Femur (tissue), 1 donor: ENCODE data around the gene ACSM6.
"Not testable (repeated sequence)": the region's sequence is repeated elsewhere in the genome, so short reads cannot be mapped to it uniquely, and the experiment has no call there.

ENCODE experiments used
- DNase-seq: peaks from one replicate; pipeline ENCODE4 v3.0.0-alpha.2; 2017

ACSM6 gene, protein sequence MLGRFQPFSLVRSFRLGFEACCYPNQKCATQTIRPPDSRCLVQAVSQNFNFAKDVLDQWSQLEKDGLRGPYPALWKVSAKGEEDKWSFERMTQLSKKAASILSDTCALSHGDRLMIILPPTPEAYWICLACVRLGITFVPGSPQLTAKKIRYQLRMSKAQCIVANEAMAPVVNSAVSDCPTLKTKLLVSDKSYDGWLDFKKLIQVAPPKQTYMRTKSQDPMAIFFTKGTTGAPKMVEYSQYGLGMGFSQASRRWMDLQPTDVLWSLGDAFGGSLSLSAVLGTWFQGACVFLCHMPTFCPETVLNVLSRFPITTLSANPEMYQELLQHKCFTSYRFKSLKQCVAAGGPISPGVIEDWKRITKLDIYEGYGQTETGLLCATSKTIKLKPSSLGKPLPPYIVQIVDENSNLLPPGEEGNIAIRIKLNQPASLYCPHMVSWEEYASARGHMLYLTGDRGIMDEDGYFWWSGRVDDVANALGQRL

DNA sequence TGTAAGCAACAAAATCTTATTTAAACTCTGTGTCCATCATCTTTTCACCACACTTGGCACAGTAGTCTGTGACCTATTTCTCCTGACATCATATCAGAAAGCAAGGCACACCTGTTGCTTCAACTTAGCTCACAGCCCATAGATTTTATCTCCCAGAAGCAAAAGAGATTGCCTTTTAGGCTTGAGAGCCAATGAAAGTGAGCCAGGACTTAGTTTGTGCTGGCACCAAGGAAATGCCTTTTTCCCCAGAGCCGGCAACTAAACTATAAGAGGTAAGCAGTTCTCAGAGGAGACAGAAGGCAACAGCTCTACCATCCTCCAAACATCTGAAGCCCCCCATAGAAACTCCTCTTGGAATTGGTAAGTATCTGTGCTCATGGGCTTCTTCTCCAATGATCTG is at the start of gene ACSM6:
ACSM6 (plus strand) TSS at position 295 of the 400 bp plus-strand sequence. CDS start 248 bp downstream, outside the sequence.
- no peak for DNase-seq

DNA sequence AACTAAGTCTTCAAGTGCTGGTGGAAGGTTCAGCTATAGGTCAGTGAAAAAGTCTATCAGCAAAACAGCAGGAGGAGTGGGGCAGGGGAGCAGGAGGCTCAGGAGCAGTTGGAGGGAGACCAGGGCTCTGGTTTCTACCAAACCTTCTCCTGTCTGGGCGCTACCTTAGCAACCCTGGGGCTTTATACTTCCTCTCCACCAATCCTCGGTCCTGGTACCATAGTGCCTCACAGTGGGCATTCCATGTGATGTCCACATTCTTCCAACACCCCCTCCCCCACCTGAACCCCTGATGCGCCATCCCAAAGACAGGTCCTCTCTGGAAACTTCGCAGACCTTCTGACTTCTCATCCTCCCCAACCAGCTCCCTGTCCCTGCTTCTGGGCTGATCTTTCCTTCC is 25.3 kb upstream of the ACSM6 start:
- DNase-seq: no peak

DNA sequence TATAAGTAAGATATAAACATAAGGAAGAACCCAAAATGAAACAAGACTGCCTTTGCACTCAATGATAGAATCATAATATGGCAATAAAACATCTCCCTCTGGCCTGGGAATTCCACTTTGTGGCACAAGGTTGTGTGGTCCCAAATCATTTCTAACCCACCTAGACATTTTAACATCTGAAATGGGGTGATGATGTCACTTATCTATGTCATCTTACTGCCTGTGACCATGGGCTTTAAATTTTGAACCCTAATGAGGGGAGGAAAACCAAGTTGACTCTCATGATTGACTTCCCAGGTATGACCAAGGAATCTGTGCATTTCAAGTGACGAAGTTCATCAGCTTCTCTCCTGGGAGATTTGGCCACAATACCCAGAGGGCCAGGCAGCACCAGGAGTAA is 24.5 kb upstream of the ACSM6 start:
- DNase-seq: no peak

DNA sequence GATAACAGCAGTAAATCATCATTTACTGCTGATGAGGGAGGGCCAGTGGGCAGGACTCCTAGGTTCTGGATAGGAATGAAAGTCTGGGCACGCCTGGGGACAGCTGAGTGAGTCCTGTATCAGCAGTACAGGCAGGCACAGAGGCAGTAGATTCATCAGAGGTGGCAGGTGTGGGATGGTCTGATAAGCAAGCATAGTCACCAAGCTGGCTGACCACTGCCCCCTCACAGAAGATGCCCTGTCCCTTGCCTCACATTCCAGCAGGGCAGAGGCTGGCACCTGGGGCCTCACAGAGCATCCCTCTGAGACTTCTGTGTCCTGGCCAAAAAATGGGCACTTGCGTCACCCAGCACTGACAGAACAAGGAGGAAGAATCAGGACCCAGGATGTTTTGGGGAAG is 23.2 kb upstream of the ACSM6 start:
- no peak for DNase-seq

DNA sequence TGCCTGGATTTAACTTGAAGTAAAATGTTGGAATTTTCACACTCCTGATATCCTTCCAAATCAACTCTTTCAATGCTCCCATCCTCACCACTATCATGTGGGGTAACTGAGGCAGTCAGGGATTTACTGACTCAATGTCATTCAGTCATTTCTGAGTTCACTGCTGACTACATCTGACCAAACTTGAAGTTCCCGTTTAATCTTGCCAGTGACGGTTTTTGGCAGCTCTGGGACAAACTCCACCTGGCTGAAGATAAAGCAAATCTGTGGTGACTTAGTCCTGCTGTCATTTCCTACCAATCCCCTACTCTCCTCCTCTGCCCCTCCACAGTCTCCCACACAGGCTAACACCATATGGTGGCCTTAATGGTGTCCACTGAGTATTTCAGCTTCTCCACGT is 22.7 kb upstream of the ACSM6 start:
- DNase-seq: no peak

DNA sequence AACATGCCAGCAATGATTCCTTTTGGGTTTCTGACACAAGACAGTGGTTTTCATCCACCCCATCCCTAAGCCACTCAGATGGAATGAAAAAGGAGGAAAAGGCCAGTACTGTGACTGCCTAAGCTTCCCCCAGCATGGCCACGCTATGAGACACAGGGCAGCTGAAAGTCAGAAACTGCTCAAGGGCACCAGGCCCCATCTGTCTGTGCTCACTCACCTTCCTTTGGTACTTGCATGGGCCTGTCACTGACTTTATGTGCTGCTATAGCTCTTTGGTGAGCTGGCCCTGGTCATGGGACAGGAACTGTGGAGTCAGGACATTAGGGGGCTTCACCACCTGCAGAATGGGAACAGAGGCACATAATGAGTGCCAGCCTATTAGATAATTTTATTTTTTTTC is 21.2 kb upstream of the ACSM6 start:
- DNase-seq: no peak

DNA sequence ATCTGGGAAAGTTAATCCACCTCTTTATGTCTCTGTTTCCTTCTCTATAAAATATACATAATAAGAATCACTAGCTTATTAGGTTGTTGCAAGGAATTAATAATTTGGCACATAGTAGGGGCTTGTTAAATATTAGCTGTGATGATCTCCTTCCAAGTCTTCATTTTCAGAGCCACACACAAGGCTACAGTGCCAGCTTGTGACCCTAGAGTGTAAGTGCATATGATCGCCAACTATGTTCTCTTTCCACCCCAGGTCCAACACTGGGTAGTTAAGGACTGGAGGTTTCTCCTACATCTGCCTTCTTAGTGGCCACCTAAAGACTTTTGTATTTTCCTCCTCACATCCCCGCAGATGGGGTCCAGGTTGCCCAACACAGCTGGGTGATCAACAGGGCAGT is 17.9 kb upstream of the ACSM6 start:
- DNase-seq: no peak

DNA sequence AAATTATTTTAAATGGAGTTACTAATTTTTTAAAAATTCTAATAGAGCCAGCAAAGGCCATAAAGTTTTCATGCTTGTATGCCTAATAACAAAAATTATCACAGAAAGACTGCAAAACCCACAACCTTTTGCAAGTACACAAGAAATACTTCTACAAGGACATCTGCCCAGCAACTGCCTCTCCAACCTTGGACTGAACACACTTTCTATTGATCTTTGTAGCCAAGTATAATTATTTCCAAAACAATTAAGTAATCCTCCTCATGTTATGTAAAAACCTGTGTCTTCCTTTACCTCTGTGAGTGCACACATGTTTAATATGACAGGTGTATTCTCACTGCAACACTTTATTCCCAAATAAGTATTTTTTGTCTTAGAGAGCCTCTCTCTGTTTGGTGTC is 16.6 kb upstream of the ACSM6 start:
- DNase-seq: no peak

DNA sequence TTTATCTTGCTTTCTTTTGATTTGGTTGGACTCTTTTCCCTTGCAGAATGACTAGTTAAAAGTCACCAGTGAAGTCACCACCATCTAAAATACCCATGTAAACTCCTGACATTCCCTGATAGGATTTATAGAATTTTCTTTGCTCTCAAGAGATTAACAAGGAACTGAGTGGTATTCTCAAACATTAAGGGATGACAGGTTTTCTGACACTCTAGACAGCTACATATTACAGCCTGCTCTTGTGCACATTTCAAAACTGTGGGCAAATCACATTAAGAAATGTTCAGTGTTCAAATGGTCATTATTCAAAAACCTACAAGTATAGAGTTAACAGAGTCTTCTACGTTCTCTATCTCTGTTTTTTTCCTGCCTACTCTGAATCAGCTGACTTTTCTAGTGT is 15.8 kb upstream of the ACSM6 start:
- no peak for DNase-seq

DNA sequence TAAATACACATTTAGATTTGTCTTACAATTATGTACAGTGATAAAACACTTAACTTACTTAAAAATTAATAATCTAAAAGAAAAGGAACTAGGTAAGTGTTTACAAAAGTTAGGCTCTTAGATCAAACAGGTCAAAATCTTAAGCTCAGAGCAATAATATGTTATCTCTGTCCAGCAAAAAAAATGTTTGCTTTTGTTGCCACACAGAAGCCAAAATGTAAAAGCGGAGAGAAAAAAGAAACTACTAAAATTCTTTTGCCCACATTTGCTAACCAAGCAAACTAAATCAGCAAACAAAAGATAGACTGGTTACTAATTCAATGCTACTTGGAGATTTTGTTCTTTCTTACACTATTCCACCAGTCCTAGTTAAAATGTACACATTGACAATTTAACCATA is 15.2 kb upstream of the ACSM6 start:
- DNase-seq: no peak

DNA sequence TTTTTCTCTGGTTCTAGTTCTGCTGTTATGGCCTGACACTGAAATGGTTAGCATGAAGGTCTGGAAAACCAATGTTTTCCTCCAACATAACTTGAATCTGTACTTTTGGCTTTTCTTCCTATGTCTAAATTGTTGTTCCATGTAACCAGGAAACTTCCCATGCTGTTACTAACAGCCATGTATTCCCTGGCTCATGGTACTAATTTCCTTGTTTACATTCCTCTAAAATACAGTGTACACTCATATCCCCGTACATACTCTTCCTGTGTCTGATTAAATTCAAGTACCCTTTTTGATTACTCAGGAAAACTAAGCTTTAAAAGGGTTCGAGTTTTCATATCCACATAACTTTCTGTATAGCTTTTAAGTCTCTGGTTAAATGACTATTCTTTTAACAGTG is 12.3 kb upstream of the ACSM6 start:
- no peak for DNase-seq

DNA sequence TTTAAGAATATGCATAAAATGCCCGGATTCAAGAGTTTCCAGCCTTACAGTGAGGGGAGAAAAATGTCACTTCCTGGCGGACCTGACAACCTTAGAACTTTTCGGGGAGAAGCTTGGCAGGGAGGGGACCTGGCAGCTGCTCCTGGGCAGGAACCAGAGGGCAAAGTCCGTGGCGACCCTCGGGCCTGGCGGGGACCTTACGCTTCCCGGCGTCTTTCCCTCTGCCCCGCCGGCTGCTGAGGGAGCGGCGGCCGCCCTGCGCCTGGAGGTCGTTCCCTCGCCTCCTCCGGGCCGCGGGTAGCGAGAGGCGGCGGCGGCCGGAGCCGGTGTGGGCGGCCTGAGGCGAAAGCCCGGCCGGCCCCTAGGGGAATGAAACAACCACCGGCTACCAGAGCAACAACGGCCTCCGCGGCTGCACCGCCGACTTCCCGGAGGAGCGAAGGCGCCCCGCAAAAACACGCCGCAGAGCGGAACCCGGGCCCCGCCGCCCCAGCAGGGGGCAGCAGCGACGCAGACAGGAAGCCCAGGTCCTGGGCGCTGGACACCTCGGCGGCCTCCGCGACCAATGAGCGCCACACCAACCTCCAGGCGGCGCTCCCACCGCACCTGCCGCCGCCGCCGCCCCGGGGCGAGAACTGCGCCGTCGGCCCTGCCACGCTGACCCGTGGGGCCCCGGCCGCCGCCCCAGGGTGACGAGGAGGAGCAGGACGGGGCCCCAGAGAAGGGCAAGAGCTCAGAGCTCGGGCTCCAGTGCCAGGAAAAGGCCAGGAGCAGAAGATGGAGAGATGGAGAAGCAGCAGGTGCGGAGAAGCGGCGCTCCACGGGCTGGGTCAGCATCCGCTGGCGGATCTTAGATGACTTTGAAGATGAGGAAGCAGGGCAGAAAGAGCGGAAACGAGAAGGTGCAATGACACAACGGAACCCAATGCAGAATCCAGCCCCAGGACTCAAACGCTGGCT is 10.5 kb upstream of the ACSM6 start:
- peak; percentile 89 for DNase-seq

DNA sequence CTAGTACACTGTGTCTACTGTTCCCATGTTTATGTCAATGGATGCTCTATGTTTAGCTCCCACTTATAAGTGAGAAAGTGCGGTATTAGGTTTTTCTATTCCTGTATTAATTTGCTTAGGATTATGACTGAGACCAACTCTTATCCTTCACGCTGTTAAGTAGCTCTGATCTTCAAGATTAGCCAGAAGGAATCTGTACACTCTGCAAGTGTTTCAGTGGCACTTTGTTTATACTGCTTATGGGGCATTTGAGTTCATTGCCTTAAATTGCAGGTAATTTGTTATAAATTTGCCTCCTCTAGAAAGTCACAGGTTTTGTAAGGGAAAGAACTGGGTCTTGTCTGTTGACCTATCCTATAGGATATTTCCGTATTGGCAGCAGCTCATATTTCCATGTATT is 6.4 kb upstream of the ACSM6 start:
- no peak for DNase-seq

DNA sequence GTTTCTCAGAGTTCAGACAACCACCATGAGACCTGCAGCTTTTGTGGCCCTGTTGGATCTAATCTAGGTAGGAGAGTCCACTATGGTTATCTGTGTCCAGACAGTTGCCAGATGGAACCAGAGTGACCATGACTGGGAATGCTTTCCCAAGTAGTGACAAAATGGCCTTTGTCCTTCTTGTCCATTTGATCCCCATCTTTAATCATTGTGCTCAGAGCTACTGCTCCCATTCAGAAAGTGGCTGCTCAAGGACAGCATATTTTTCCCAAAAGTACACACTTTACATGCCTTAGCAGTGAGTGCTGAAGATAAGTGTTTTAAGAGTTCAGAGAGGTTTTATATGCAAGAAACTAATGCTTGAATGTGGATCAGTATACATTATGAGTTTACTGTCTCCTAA is 5.4 kb upstream of the ACSM6 start:
- DNase-seq: no peak

DNA sequence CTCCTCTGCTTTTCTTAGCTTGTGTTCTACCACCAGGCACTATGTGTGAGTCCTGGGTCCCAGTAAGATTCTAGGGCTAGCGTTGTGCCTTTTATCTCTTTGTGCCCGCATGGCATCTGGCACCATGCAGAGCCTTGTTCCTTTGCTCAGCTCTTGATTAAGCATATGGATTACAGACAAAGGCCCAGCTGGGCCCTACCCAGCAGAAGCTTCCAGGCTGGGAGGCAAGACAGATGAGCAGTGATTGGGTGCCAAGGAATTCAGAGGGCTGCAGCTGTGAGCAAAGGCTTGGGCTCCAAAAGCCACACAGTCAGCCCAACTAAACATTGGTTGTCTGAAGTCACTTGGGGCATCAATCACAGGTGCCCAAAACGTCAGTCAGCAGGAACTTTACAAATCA is 2.0 kb downstream of the ACSM6 start:
- no peak for DNase-seq

DNA sequence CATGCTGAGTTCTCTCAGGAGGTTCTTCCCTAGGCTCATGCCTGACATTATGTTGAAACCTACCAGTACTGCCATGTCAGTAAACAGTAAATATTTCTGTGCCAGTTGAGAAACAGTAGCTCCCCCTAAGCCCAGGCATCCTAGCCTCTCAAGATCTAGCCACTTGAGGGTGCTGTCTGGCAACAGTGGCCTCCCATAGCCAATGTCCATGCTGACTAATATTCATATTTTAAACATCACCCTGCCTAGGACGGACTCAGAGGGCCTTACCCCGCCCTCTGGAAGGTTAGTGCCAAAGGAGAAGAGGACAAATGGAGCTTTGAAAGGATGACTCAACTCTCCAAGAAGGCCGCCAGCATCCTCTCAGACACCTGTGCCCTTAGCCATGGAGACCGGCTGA is 7.7 kb downstream of the ACSM6 start:
- no peak for DNase-seq

DNA sequence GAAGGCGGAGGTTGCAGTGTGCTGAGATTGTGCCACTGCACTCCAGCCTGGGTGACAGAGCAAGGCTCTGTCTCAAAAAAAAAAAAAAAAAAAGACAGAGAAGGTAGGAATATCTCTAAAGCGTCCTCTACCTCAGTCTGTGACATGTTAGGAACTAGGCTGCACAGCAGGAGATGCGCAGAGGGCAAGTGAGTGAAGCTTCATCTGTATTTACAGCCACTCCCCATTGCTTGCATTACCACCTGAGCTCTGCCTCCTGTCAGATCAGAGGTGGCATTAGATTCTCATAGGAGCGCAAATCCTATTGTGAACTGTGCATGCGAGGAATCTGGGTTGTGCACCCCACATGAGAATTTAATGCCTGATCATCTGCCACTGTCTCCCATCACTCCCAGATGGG is 8.8 kb downstream of the ACSM6 start:
- not testable (repeated sequence) for DNase-seq

DNA sequence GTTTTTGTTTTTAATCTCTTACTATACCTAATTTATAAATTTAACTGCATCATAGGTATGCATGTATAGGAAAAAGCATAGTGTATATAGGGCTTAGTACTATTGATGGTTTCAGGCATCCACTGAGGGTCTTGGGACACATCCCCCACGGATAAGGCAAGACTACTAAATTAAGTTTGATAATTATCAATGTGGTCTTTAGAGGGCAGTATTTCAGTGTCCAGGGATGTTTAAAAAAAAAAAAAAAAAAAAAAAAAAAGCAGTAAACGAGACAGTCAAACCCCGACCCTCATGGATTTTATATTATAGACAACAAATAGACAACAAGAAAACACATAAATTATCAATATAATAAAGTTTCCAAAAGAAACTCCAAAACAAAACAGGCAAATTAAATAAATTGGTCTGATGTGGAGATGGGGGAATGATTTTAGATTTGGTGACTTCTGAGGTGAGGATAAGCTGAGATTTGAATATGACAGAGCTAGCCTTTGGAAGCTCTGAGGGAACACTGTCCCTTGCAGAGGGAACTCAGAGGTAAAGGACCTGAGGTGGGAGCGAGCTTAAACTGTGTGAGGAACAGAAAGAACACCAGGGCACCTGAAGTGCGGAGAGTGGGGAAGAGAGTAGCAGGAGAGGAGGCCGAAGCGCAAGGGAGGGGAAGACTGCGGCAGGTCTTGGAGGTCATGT is 14.8 kb downstream of the ACSM6 start:
- no peak for DNase-seq

DNA sequence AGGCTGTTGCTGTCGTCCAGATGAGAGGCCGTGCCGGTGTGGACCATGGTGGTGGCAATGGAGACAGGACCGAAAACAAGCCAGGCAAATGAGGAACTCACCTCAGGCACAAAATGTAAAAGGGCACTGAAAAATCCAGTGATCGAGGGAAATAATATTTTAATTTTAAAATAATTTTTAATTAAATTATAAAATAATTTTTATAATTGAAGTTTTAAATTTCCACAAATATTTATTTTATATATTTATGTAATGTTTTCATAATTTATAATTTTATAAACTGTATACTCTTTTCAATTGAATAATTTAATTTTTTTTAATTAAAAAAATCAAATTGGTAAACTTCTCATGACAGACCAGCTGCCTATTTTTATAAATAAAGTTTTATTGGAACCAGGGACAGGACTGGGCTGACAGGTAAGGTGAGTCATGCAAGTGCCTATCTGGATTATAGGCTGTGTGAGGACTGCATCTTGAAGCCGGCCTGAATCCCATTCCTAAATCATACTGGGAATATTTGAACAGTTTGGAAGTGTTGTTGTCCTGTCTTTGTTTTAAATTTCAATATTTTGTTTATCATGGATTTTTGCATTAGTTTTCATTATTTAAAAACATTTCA is 15.6 kb downstream of the ACSM6 start:
- no peak for DNase-seq

DNA sequence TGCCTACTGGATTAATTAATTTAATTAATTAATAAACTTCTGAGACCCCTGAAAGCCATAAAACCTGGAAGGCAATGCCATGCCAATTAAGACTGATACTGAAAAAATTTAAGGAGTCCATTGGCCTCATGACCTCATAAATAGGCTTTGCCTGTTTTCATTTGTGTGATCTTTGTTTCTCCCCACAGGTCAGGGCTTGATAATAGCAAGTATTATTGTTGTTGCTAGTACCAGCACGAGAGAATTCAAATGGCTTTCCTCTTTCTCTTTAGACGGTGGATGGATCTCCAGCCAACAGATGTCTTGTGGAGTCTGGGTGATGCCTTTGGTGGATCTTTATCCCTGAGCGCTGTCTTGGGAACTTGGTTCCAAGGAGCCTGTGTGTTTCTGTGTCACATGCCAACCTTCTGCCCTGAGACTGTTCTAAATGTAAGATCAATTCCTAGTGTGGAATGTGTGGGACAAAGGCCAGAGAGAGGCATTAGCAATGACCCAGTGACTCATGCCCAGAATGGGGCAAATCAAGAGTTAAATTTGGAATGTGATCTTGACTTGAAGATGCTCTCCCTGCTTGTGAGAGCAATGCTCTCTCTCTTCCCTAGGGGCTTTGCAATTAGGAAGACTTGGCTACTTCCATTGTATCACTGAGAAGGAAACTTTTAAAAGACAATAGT is 17.7 kb downstream of the ACSM6 start:
- no peak for DNase-seq

DNA sequence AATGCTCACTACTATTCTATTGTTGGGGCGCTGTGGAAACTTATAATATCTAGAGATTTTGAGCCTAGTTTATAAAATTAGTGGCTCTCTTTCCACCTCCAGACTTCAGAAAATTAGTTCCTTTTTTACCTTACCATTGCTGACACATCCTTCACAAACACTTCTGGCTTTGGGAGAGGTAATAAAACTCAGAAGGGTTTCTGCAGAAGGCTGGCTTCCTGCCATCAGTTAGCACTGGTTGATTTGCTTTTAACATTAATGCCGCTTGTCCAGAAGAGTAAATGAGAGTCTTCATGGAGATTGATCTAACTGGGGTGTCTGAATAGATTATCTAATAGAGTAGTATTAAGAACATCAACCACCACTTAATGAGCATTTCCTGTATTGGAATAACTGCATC is 20.3 kb downstream of the ACSM6 start:
- DNase-seq: no peak

DNA sequence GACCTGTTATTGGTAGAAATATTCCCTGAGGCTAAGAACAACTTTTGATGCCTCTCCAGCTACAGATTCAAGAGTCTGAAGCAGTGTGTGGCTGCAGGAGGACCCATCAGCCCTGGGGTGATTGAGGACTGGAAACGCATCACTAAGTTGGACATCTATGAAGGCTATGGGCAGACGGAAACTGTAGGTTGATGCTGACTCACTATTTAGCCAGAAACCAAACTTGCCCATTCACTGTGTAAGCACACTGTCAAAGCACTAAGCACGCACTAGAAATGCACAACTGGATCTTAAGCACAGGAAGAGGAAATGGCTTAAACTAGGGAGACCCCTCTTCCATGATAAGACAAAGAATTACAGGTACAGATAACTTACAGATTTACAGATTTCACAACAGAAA is 20.8 kb downstream of the ACSM6 start:
- DNase-seq: no peak
